ENCODE results near the gene CD207.

Gene CD207

GRCh38 chr2:70795164-70795995 lies 40.2 kb downstream of the CD207 start:
- DNase-seq (ENCODE audit: low spot score) (no peak), FAIRE-seq (no peak)

GRCh38 chr2:70793450-70793849 lies 42.2 kb downstream of the CD207 start:
- FAIRE-seq (no peak), DNase-seq (ENCODE audit: low spot score) (no peak)

GRCh38 chr2:70790136-70790828 lies 45.3 kb downstream of the CD207 start, which contains the start of gene FIGLA:
Gene FIGLA (minus strand): TSS chr2:70790643. CDS start chr2:70790638, 5 bp downstream.
- FAIRE-seq (no peak), DNase-seq (ENCODE audit: low spot score) (no peak)

DNA sequence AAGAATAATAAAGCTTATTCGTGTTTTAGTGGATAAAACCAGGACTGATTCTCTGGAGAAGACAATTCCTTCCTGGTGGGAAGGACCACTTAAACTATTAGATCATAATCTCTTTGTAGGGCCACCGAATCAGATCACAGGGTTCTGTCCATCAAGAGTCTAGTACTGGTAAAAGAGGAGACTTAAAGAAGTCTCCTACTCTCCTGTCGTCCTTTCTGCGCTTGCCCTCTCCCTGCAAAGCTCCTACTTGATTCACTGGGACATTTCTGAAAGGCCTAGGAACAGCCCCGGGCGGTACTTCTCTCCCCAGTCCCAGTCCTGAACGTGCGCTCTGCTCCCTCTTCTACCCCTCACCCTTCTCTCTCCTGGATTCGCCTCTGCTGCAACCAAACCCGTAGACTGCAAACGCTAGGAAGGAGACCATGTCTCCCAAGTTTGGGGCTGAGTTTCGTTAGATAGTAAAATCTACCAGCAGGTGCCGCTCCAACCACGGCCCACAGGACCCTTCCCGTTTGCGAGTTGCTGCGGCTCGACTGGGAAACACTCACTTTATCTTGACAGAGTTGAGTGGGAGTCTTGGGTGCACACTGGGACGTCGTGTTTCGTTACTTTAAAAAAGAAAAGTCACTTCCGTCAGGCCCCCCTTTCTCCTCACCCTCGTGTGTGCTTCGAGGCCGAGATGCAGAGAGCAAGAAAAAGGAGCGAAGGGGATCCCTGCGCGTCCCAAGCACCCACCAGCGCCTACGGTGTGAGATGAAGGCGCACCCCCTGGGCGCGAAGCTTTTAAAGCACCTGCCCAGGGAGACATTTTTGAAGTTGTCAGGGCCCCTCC lies 46.1 kb downstream of the CD207 start:
- DNase-seq (ENCODE audit: low spot score) (no peak), FAIRE-seq (no peak)

DNA sequence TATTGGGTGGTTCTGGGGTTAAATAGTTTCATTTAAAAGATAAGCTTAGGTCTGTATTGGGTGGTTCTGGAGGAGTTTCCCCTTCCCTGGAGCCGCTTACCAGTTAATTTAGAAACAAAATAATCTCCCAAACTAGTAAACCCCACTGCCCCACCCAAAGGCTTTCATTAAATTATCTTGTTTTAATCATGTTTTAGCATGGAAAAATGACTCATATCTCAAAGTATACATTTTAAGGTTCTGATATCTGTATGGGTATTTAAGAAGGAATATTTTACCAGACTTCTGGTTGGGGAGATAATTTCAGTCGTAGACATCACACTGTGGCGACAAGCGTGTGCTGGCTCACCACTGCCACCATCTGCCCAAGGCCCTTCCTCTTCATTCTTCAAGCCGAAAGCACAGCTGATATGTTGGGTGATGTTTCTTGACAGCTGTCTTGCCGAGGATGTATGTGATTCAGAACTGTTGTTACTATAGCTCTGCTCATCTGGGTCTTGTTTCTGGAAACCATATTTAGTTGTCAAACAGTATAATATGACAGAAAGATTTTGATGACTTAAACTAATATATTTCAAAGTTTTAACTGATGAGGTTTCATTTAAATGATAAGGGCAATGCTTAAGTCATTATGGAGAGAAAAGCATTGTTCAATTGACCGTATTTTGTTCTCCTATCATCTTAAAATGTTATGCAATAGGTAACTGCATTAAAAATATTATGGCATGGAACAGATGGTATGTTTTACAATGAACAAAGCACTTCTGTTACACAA lies 50.3 kb downstream of the CD207 start:
- FAIRE-seq (no peak), DNase-seq (ENCODE audit: low spot score) (no peak)

DNA sequence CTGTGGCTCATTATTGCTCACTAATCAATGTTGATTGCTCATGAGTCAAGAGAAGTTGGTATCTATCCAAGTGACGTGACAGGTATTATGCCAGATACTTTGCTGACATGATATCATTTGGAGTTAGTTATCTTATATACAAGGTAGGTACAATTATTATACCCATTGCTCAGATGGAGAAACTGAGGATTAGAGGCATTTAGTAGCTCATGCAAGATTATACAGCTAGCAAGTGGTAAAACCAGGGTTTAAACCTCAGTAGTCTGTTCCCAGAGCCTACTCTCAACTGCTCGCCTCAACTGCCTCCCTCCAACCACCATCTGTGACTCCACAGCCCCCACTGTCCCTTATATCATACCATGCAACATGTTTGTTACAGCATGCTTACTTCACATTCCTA lies 51.3 kb downstream of the CD207 start:
- FAIRE-seq (no peak), DNase-seq (ENCODE audit: low spot score) (no peak)

Data from RCC 7860 (cell line).